Measurements from ENCODE around the gene RASGRF2. TPM values are rescaled to one million over a fixed set of nuclear protein-coding genes. Genes with fewer than 3 reads are reported as not detected.

The RASGRF2 gene
- total and polyA plus RNA-seq, 2 of the 8 experiments (the other 6 are each of a cell fraction or from before 2014, with no cell fraction given): 2.6 to 29.5 TPM

GRCh38 chr5:80934751-80935150 lies 25.4 kb upstream of the RASGRF2 start:
- Histone ChIP-seq H2BK5ac (ENCODE audit: low read depth, low read length) (no peak overlapping the region), H3K23ac (ENCODE audit: insufficient read length) (no peak overlapping the region), H3K4me3 (ENCODE audit: extremely low read depth in 1 of 4, insufficient read depth in 2 of 4, low read depth in 3 of 4, low read length in 4 of 4) (no peak overlapping the region), H3K9ac (replicated peaks in 1 of 4; ENCODE audit: extremely low read depth in 1 of 4, low read depth in 3 of 4, low read length in 3 of 4) (no peak overlapping the region), H2BK15ac (ENCODE audit: low read length) (no peak overlapping the region), H3K79me2 (ENCODE audit: control insufficient read depth in 1 of 2, insufficient read depth in 2 of 2, low read length in 2 of 2) (no peaks in the 10 kb centered on the region), H3K27ac (ENCODE audit: low read depth, low read length) (no peak overlapping the region), H4K5ac (ENCODE audit: insufficient read length, low read depth, low read length) (no peak overlapping the region), H3K4me2 (ENCODE audit: insufficient read depth in 1 of 2, low read depth in 2 of 2, low read length in 2 of 2) (no peak overlapping the region), H3K4me1 (replicated peaks in 1 of 4; ENCODE audit: control insufficient read depth in 3 of 4, insufficient read depth in 4 of 4, low read length in 3 of 4) (no peaks in the 10 kb centered on the region), H2AK5ac (ENCODE audit: low read depth, low read length) (no peak overlapping the region), H3K23me2 (ENCODE audit: low read depth, low read length) (no peaks in the 10 kb centered on the region), H4K20me1 (replicated peaks in 1 of 2; ENCODE audit: control insufficient read depth in 1 of 2, insufficient read depth in 2 of 2, low read length in 2 of 2) (no peaks in the 10 kb centered on the region), H3K18ac (ENCODE audit: extremely low read depth, low read length) (no peak overlapping the region), H2BK12ac (ENCODE audit: low read depth, low read length) (no peak overlapping the region), H3K36me3 (ENCODE audit: control insufficient read depth in 2 of 4, insufficient read depth in 4 of 4, low read length in 3 of 4) (no peaks in the 10 kb centered on the region), H4K8ac (ENCODE audit: extremely low read depth, insufficient read depth, low read length) (no peak overlapping the region), H2BK20ac (ENCODE audit: low read length) (no peak overlapping the region), H3K9me3 (ENCODE audit: insufficient read depth in 2 of 2, low read depth in 1 of 2, low read length in 1 of 2) (no peaks in the 10 kb centered on the region), H2AFZ (ENCODE audit: low read length) (no peak overlapping the region), H2BK120ac (replicated peaks; ENCODE audit: low read depth, low read length) (no peak overlapping the region), H3K14ac (ENCODE audit: insufficient read length) (no peak overlapping the region), H3K56ac (replicated peaks; ENCODE audit: insufficient read length, low read depth, low read length) (no peak overlapping the region), H3K79me1 (ENCODE audit: low read depth, low read length) (no peaks in the 10 kb centered on the region), H3K4ac (replicated peaks; ENCODE audit: insufficient read length, low read depth, low read length) (no peak overlapping the region), H3K27me3 (replicated peaks in 1 of 4; ENCODE audit: control insufficient read depth in 3 of 4, extremely low read depth in 1 of 4, insufficient read depth in 3 of 4, low read length in 3 of 4) (no peaks in the 10 kb centered on the region), H4K91ac (replicated peaks; ENCODE audit: insufficient read length, low read length) (no peak overlapping the region)
- TF ChIP-seq SP4 (IDR thresholded peaks at IDR 0.05; ENCODE audit: low read length) (no peak), TBP (IDR thresholded peaks at IDR 0.05; ENCODE audit: low read depth, low read length) (peak; percentile 26; the same call in 1 of the 2 replicates), KDM1A (IDR thresholded peaks at IDR 0.05; ENCODE audit: borderline replicate concordance, low read length) (no peak), YY1 (IDR thresholded peaks at IDR 0.05; ENCODE audit: low read depth, low read length) (no peak), CTCF (IDR thresholded peaks at IDR 0.05; ENCODE audit: control extremely low read depth in 1 of 3, insufficient read depth in 1 of 3, low read depth in 1 of 3, low read length in 3 of 3) (peak; percentile 21 to 53 (median 36)), RXRA (IDR thresholded peaks at IDR 0.05; ENCODE audit: insufficient read depth, low read depth, low read length) (no peak), GTF2F1 (IDR thresholded peaks at IDR 0.05; ENCODE audit: borderline replicate concordance, low read depth, low read length) (no peak), RAD21 (IDR thresholded peaks at IDR 0.05 in 1 of 2, conservative IDR thresholded peaks at IDR 0.05 in 1 of 2; ENCODE audit: low read depth in 2 of 2, low read length in 2 of 2) (peak; percentile 54 to 71)
- FAIRE-seq (no peak), DNase-seq (ENCODE audit: low read depth in 1 of 2, low spot score in 2 of 2) (no peak)
- 84% methylated on average over 4 of the region's 4 CpGs; no CpG with 5 or more reads in 1 of the 2 experiments for WGBS, 2 experiments (ENCODE audit: extremely low coverage in 1 of 2, insufficient coverage in 1 of 2, insufficient read length in 1 of 2, insufficient replicate concordance in 2 of 2, low coverage in 1 of 2, low lambda C conversion rate in 2 of 2, missing lambda C conversion rate in 1 of 2)
- POLR2A ChIA-PET (ENCODE audit: partially characterized antibody): no interaction called here
- CTCF ChIA-PET (ENCODE audit: partially characterized antibody): interaction anchor here (0.7 to 3.1 kb wide), 28 partner anchors 8 to 438 kb away, joined by 3 to 29 read pairs (median 4); no protein-coding TSS in a partner anchor

Measured in H1 (cell line).